Thymus (tissue), 14 donors: Measurements from ENCODE around the gene KIF11. TPM values are rescaled to one million over a fixed set of nuclear protein-coding genes. Genes with fewer than 3 reads are reported as not detected.

ENCODE experiments used
- DNase-seq, 9 donors: peaks; one replicate each; pipeline ENCODE4 v3.0.0-alpha.2; 2013; ENCODE audit warnings: low spot score in 9 of 9, low read depth in 6 of 9, missing footprints in 1 of 9
- H3K27ac ChIP-seq, 2 donors: one replicate each; pipeline ENCODE4 v1.5.1; 2013; ENCODE audit warnings: control low read depth in 1 of 2, low read depth in 1 of 2, low read length in 1 of 2, mild to moderate bottlenecking in 1 of 2, moderate library complexity in 1 of 2
- H3K27me3 ChIP-seq, 2 donors: one replicate each; pipeline ENCODE4 v1.5.1; 2013; ENCODE audit warnings: low read length in 1 of 2; ENCODE audit not compliant: control insufficient read depth in 2 of 2, insufficient read depth in 1 of 2
- H3K36me3 ChIP-seq, 2 donors: one replicate each; pipeline ENCODE4 v1.5.1; 2013; ENCODE audit warnings: low read length in 1 of 2, mild to moderate bottlenecking in 1 of 2, moderate library complexity in 1 of 2; ENCODE audit not compliant: control insufficient read depth in 2 of 2, insufficient read depth in 2 of 2
- H3K4me1 ChIP-seq, 2 donors: one replicate each; pipeline ENCODE4 v1.5.1; 2013; ENCODE audit warnings: low read length in 2 of 2; ENCODE audit not compliant: control insufficient read depth in 2 of 2, insufficient read depth in 2 of 2
- H3K4me3 ChIP-seq, 2 donors: one replicate each; pipeline ENCODE4 v1.5.1; 2013; ENCODE audit warnings: low read length in 2 of 2, control low read depth in 1 of 2, mild to moderate bottlenecking in 1 of 2
- H3K9me3 ChIP-seq, 2 donors: one replicate each; pipeline ENCODE4 v1.5.1; 2013; ENCODE audit warnings: low read length in 1 of 2, mild to moderate bottlenecking in 1 of 2; ENCODE audit not compliant: control insufficient read depth in 2 of 2, insufficient read depth in 1 of 2
- WGBS: extraction: QIAGEN DNeasy Blood & Tissue Kit; methylation state at CpG from one replicate; pipeline ENCODE4 v1.1.7; 2013; 5-methylcytosine and 5-hydroxymethylcytosine counted together
- long read RNA-seq, 10 donors: transcript quantifications; one replicate each; lab custom pipeline, GENCODE V29; 2026
- polyA plus RNA-seq: library from polyadenylated mRNA; stranded (reverse); fragments of 200-250 nt; gene quantifications from one replicate; pipeline ENCODE4 v1.2.3, GENCODE V29; 2013
- total RNA-seq: library from RNA; stranded (reverse); fragments of 120-200 nt; gene quantifications from one replicate; pipeline ENCODE4 v1.2.4, GENCODE V29; 2013
- donor health status: healthy.

Gene KIF11
- total RNA-seq, result 39.9 TPM
- polyA plus RNA-seq, result 4.6 TPM
- long read RNA-seq, donor 1, full-length matches to known transcripts, result 4 of 4 reads
- long read RNA-seq, donor 1, partial matches to known transcripts, result 0 of 4 reads
- long read RNA-seq, donor 1, other reads (novel, unspliced or antisense), result 0 of 4 reads
- long read RNA-seq, donor 2, result 0 reads
- long read RNA-seq, donor 3, full-length matches to known transcripts, result 6 of 21 reads
- long read RNA-seq, donor 3, partial matches to known transcripts, result 15 of 21 reads
- long read RNA-seq, donor 3, other reads (novel, unspliced or antisense), result 0 of 21 reads
- long read RNA-seq, donor 4, full-length matches to known transcripts, result 1 of 1 reads
- long read RNA-seq, donor 4, partial matches to known transcripts, result 0 of 1 reads
- long read RNA-seq, donor 4, other reads (novel, unspliced or antisense), result 0 of 1 reads
- long read RNA-seq, donor 5, full-length matches to known transcripts, result 6 of 27 reads
- long read RNA-seq, donor 5, partial matches to known transcripts, result 21 of 27 reads
- long read RNA-seq, donor 5, other reads (novel, unspliced or antisense), result 0 of 27 reads
- long read RNA-seq, donor 6, full-length matches to known transcripts, result 7 of 15 reads
- long read RNA-seq, donor 6, partial matches to known transcripts, result 8 of 15 reads
- long read RNA-seq, donor 6, other reads (novel, unspliced or antisense), result 0 of 15 reads
- long read RNA-seq, donor 7, full-length matches to known transcripts, result 3 of 3 reads
- long read RNA-seq, donor 7, partial matches to known transcripts, result 0 of 3 reads
- long read RNA-seq, donor 7, other reads (novel, unspliced or antisense), result 0 of 3 reads
- long read RNA-seq, donor 8, full-length matches to known transcripts, result 2 of 2 reads
- long read RNA-seq, donor 8, partial matches to known transcripts, result 0 of 2 reads
- long read RNA-seq, donor 8, other reads (novel, unspliced or antisense), result 0 of 2 reads
- long read RNA-seq, donor 9, full-length matches to known transcripts, result 4 of 4 reads
- long read RNA-seq, donor 9, partial matches to known transcripts, result 0 of 4 reads
- long read RNA-seq, donor 9, other reads (novel, unspliced or antisense), result 0 of 4 reads
- long read RNA-seq, donor 10, full-length matches to known transcripts, result 6 of 6 reads
- long read RNA-seq, donor 10, partial matches to known transcripts, result 0 of 6 reads
- long read RNA-seq, donor 10, other reads (novel, unspliced or antisense), result 0 of 6 reads

GRCh38 chr10:92592761-92593618 is at the start of gene KIF11:
TSS of gene KIF11 (plus strand) at chr10:92593130. CDS start at chr10:92593376, 246 bp downstream.
- WGBS, result under 1% methylated on average over 61 of the region's 61 CpGs
- peak within 1 kb of the TSS; percentile 97 to 98 for H3K27ac ChIP-seq

GRCh38 chr10:92544296-92544695 is 48.6 kb upstream of the KIF11 start:
- no peak overlapping the region for H3K27ac ChIP-seq
- WGBS, result 16% methylated on average over 3 of the region's 3 CpGs

More at GRCh38 chr10:92592761-92593618, at the start of gene KIF11:
- Histone ChIP-seq H3K4me3 (peak within 1 kb of the TSS; percentile 71 to 93), H3K36me3 (peaks cover 0 to 3% of the 10 kb centered on the region in 2 donors), H3K27me3 (no peaks in the 10 kb centered on the region), H3K4me1 (peaks cover 4 to 28% of the 10 kb centered on the region in 2 donors), H3K9me3 (no peaks in the 10 kb centered on the region)
- DNase-seq, result peak; percentile 93 to 99 (median 98)

GRCh38 chr10:92545556-92545955 is 47.4 kb upstream of the KIF11 start:
- peaks cover 0 to 3% of the 10 kb centered on the region in 2 donors for H3K36me3 ChIP-seq
- no peak for DNase-seq
- no peak overlapping the region for H3K4me3 ChIP-seq
- WGBS, result 97% methylated on average over 1 of the region's 1 CpG
- H3K27me3 ChIP-seq, result no peaks in the 10 kb centered on the region
- H3K4me1 ChIP-seq, result peaks cover 3 to 4% of the 10 kb centered on the region in 2 donors
- H3K9me3 ChIP-seq, result no peaks in the 10 kb centered on the region
- no peak overlapping the region for H3K27ac ChIP-seq

More at GRCh38 chr10:92544296-92544695, 48.6 kb upstream of the KIF11 start:
- Histone ChIP-seq H3K36me3 (peaks cover 0 to 3% of the 10 kb centered on the region in 2 donors), H3K9me3 (no peaks in the 10 kb centered on the region), H3K4me1 (peaks cover 3 to 4% of the 10 kb centered on the region in 2 donors), H3K4me3 (no peak overlapping the region), H3K27me3 (no peaks in the 10 kb centered on the region)
- DNase-seq, result peak in 7 of 9 donors; percentile 7 to 47 (median 15)

- no peaks in the 10 kb centered on the region for H3K9me3 ChIP-seq
- no peak overlapping the region for H3K4me3 ChIP-seq
- no peaks in the 10 kb centered on the region for H3K27me3 ChIP-seq
- no peak overlapping the region for H3K27ac ChIP-seq
- H3K36me3 ChIP-seq, result peaks cover 3% of the 10 kb centered on the region in 2 donors
- WGBS, result over 99% methylated on average over 4 of the region's 4 CpGs
- DNase-seq, result no peak
- peaks cover 3 to 4% of the 10 kb centered on the region in 2 donors for H3K4me1 ChIP-seq
Measured at GRCh38 chr10:92547676-92548075, 45.3 kb upstream of the KIF11 start.

- H3K4me3 ChIP-seq, result no peak overlapping the region
- peaks cover 9 to 12% of the 10 kb centered on the region in 2 donors for H3K36me3 ChIP-seq
- H3K4me1 ChIP-seq, result no peaks in the 10 kb centered on the region
- peaks cover 3 to 5% of the 10 kb centered on the region in 2 donors for H3K9me3 ChIP-seq
- 74% methylated on average over 2 of the region's 2 CpGs for WGBS
- no peaks in the 10 kb centered on the region for H3K27me3 ChIP-seq
- no peak for DNase-seq
- no peak overlapping the region for H3K27ac ChIP-seq
Measured at GRCh38 chr10:92550924-92551323, 42.0 kb upstream of the KIF11 start.

GRCh38 chr10:92552310-92552709 is 40.6 kb upstream of the KIF11 start:
- peaks cover 3 to 5% of the 10 kb centered on the region in 2 donors for H3K9me3 ChIP-seq
- no peaks in the 10 kb centered on the region for H3K27me3 ChIP-seq
- 98% methylated on average over 5 of the region's 5 CpGs for WGBS
- peaks cover 9 to 20% of the 10 kb centered on the region in 2 donors for H3K36me3 ChIP-seq
- no peak overlapping the region for H3K27ac ChIP-seq
- no peak overlapping the region for H3K4me3 ChIP-seq
- H3K4me1 ChIP-seq, result no peaks in the 10 kb centered on the region
- DNase-seq, result no peak

- 97% methylated on average over 2 of the region's 2 CpGs for WGBS
Measured at GRCh38 chr10:92553959-92554358, 39.0 kb upstream of the KIF11 start.

GRCh38 chr10:92559046-92559445 is 33.9 kb upstream of the KIF11 start:
- peaks cover 3 to 4% of the 10 kb centered on the region in 2 donors for H3K9me3 ChIP-seq
- H3K36me3 ChIP-seq, result peaks cover 7 to 23% of the 10 kb centered on the region in 2 donors
- no peaks in the 10 kb centered on the region for H3K4me1 ChIP-seq
- H3K27ac ChIP-seq, result no peak overlapping the region
- WGBS, result 99% methylated on average over 4 of the region's 4 CpGs
- H3K4me3 ChIP-seq, result no peak overlapping the region
- no peaks in the 10 kb centered on the region for H3K27me3 ChIP-seq
- DNase-seq, result no peak

More at GRCh38 chr10:92553959-92554358, 39.0 kb upstream of the KIF11 start:
- peaks cover 9 to 18% of the 10 kb centered on the region in 2 donors for H3K36me3 ChIP-seq
- H3K27ac ChIP-seq, result no peak overlapping the region
- no peak for DNase-seq
- H3K9me3 ChIP-seq, result peaks cover 3 to 5% of the 10 kb centered on the region in 2 donors
- H3K27me3 ChIP-seq, result no peaks in the 10 kb centered on the region
- H3K4me3 ChIP-seq, result no peak overlapping the region
- H3K4me1 ChIP-seq, result no peaks in the 10 kb centered on the region
